ENCODE measurements around the gene EPAS1.

DNA sequence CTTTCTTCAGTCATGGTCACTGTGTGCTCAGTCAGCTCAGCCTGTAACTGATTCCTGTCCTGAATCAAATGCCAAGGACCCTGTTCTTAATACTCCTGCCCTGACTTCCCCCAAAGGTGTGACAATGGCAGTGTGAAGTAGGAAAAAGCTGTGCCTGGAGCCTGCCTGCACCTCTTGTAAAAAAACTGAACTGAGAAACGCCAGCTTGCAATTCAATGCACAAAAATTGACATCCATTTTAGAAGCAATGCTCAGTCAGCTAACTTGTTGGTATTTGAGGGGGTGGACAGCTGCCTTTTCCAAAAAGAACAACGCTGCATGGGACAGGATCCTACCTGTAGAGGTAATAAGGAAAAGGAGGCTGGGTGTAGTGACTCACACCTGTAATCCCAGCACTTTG is 115.9 kb downstream of the EPAS1 start:
- TF ChIP-seq, protein P1, sequence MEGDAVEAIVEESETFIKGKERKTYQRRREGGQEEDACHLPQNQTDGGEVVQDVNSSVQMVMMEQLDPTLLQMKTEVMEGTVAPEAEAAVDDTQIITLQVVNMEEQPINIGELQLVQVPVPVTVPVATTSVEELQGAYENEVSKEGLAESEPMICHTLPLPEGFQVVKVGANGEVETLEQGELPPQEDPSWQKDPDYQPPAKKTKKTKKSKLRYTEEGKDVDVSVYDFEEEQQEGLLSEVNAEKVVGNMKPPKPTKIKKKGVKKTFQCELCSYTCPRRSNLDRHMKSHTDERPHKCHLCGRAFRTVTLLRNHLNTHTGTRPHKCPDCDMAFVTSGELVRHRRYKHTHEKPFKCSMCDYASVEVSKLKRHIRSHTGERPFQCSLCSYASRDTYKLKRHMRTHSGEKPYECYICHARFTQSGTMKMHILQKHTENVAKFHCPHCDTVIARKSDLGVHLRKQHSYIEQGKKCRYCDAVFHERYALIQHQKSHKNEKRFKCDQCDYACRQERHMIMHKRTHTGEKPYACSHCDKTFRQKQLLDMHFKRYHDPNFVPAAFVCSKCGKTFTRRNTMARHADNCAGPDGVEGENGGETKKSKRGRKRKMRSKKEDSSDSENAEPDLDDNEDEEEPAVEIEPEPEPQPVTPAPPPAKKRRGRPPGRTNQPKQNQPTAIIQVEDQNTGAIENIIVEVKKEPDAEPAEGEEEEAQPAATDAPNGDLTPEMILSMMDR (IDR thresholded peaks at IDR 0.05) = no peak
- TF ChIP-seq POLR2AphosphoS5 (IDR thresholded peaks at IDR 0.05; ENCODE audit: low read depth, low read length) = no peak
- TF ChIP-seq, protein P2, sequence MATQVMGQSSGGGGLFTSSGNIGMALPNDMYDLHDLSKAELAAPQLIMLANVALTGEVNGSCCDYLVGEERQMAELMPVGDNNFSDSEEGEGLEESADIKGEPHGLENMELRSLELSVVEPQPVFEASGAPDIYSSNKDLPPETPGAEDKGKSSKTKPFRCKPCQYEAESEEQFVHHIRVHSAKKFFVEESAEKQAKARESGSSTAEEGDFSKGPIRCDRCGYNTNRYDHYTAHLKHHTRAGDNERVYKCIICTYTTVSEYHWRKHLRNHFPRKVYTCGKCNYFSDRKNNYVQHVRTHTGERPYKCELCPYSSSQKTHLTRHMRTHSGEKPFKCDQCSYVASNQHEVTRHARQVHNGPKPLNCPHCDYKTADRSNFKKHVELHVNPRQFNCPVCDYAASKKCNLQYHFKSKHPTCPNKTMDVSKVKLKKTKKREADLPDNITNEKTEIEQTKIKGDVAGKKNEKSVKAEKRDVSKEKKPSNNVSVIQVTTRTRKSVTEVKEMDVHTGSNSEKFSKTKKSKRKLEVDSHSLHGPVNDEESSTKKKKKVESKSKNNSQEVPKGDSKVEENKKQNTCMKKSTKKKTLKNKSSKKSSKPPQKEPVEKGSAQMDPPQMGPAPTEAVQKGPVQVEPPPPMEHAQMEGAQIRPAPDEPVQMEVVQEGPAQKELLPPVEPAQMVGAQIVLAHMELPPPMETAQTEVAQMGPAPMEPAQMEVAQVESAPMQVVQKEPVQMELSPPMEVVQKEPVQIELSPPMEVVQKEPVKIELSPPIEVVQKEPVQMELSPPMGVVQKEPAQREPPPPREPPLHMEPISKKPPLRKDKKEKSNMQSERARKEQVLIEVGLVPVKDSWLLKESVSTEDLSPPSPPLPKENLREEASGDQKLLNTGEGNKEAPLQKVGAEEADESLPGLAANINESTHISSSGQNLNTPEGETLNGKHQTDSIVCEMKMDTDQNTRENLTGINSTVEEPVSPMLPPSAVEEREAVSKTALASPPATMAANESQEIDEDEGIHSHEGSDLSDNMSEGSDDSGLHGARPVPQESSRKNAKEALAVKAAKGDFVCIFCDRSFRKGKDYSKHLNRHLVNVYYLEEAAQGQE (IDR thresholded peaks at IDR 0.05; ENCODE audit: insufficient read depth in 1 of 2, low read depth in 2 of 2, low read length in 1 of 2) = no peak

Data from Panc1 (cell line).